OCI-LY1 (cell line): ENCODE data around the gene TBRG4.
A peak's percentile ranks its signal among the peaks of the same experiment; 100 is the strongest.

Experiments
- H2AFZ ChIP-seq: fragments of 200-600 bp; sonication (generic), shearing (Covaris generic); 2 replicates; pipeline ENCODE4 v1.6.0; 2014; ENCODE audit warnings: antibody characterized with exemption, mild to moderate bottlenecking, low read length
- H3F3A ChIP-seq: fragments of 200-600 bp; sonication (generic), shearing (Covaris generic); 2 replicates; pipeline ENCODE4 v1.6.0; 2014; ENCODE audit warnings: mild to moderate bottlenecking, antibody characterized with exemption, low read length, moderate library complexity; ENCODE audit not compliant: insufficient read depth
- H3K27ac ChIP-seq: fragments of 200-600 bp; sonication (generic); 2 replicates; pipeline ENCODE4 v1.5.1; 2014; ENCODE audit warnings: low read length, mixed run types, mild to moderate bottlenecking, low read depth; ENCODE audit not compliant: poor library complexity, severe bottlenecking
- H3K27me3 ChIP-seq: fragments of 200-600 bp; sonication (generic); 2 replicates; pipeline ENCODE4 v1.6.0; 2014; ENCODE audit warnings: antibody characterized with exemption, mild to moderate bottlenecking, low read length, moderate library complexity; ENCODE audit not compliant: insufficient read depth
- H3K36me3 ChIP-seq: fragments of 200-600 bp; sonication (generic); 2 replicates; pipeline ENCODE4 v1.6.1; 2014; ENCODE audit warnings: mild to moderate bottlenecking, antibody characterized with exemption, low read length, moderate library complexity, mixed read lengths; ENCODE audit not compliant: insufficient read depth
- H3K4me1 ChIP-seq: fragments of 200-600 bp; sonication (generic); 2 replicates; pipeline ENCODE4 v1.5.1; 2014; ENCODE audit warnings: mild to moderate bottlenecking, low read length, moderate library complexity; ENCODE audit not compliant: insufficient read depth, severe bottlenecking
- H3K4me2 ChIP-seq: fragments of 200-600 bp; sonication (generic), shearing (Covaris generic); 2 replicates; pipeline ENCODE4 v1.6.1; 2014; ENCODE audit warnings: low read length
- H3K4me3 ChIP-seq: fragments of 200-600 bp; sonication (generic); 2 replicates; pipeline ENCODE4 v1.5.1; 2014; ENCODE audit warnings: low read length, low read depth, mild to moderate bottlenecking, mixed read lengths; ENCODE audit not compliant: poor library complexity, severe bottlenecking
- H3K79me2 ChIP-seq: fragments of 200-600 bp; shearing (Covaris generic); 2 replicates; pipeline ENCODE4 v1.6.1; 2016; ENCODE audit warnings: mixed run types, low read length, mixed read lengths; ENCODE audit not compliant: insufficient read depth
- H3K9ac ChIP-seq: fragments of 200-600 bp; sonication (generic), shearing (Covaris generic); 2 replicates; pipeline ENCODE4 v1.6.1; 2014; ENCODE audit warnings: mild to moderate bottlenecking, low read length, mixed read lengths
- H3K9me2 ChIP-seq: fragments of 200-600 bp; sonication (generic), shearing (Covaris generic); 2 replicates; pipeline ENCODE4 v1.6.1; 2014; ENCODE audit warnings: low read depth, mild to moderate bottlenecking, low read length, mixed read lengths
- H3K9me3 ChIP-seq: fragments of 200-600 bp; shearing (Covaris generic); 2 replicates; pipeline ENCODE4 v1.6.1; 2014; ENCODE audit warnings: low read length, mixed read lengths
- H4K20me1 ChIP-seq: fragments of 200-600 bp; sonication (generic), shearing (Covaris generic); 2 replicates; pipeline ENCODE4 v1.6.0; 2016; ENCODE audit warnings: mild to moderate bottlenecking, low read length; ENCODE audit not compliant: insufficient read depth
- CTCF ChIP-seq: fragments of 200-600 bp; sonication (generic), shearing (Covaris generic); IDR thresholded peaks from 2 replicates; pipeline ENCODE4 v1.5.1; 2017; ENCODE audit warnings: mild to moderate bottlenecking, antibody characterized with exemption, low read length, moderate library complexity, mixed read lengths
- EZH2 ChIP-seq: fragments of 200-600 bp; sonication (generic), shearing (Covaris generic); IDR thresholded peaks from 2 replicates; pipeline ENCODE4 v1.8.0; 2017; ENCODE audit warnings: borderline replicate concordance, mixed run types, mild to moderate bottlenecking, antibody characterized with exemption, low read length, moderate library complexity, mixed read lengths

TBRG4 gene

DNA sequence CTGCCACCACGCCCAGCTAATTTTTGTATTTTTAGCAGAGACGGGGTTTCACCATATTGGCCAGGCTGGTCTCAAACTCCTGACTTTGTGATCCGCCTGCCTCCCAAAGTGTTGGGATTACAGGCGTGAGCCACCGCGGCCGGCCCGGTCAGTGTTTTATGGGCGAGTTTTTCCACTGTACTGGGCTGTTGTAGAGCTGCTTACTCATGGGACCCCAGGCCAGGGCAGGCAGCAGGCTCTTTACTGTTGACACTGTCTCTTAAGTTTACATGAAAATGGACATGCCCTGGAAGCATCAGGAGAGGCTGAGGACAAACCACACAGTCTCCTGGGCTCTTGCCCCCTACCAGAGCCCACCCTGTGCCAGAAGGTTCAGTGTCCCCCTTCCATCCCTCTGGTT lies 33.9 kb downstream of the TBRG4 start:
- Histone ChIP-seq H3K9me2 (no peaks in the 10 kb centered on the region), H4K20me1 (no peaks in the 10 kb centered on the region), H3K4me3 (no peak overlapping the region), H3K79me2 (no peaks in the 10 kb centered on the region), H3K36me3 (peaks cover 56% of the 10 kb centered on the region), H3K9ac (no peak overlapping the region), H3K9me3 (no peaks in the 10 kb centered on the region), H3K27me3 (no peaks in the 10 kb centered on the region), H3K27ac (no peak overlapping the region), H2AFZ (no peak overlapping the region), H3K4me1 (no peaks in the 10 kb centered on the region), H3F3A (0 out of 2 replicates have a peak, but pooled peaks cover 4% of the 10 kb centered on the region), H3K4me2 (no peak overlapping the region)
- TF ChIP-seq EZH2 (no peak), CTCF (no peak)

DNA sequence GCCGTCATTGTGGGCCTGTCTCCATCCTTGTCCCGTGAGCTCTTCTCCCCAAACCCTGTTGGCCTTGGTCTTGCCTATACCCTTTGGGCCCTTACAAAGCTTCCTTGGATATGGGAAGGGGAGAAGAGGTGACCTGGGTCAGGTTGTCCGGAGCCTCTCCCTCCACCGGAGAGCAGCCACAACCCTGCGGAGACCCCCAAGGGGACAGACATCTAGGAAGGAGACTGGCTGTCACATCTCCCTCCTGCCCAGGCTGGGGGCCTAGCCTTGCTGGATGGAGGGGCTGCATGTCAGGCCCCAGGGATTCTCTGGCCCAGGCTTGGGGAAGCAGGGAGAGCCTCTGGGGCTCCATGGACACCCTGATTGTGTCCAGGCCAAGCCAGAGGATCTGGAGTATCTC lies 34.6 kb downstream of the TBRG4 start:
- H3K4me1 ChIP-seq: no peaks in the 10 kb centered on the region
- no peaks in the 10 kb centered on the region for H3K9me3 ChIP-seq
- H3K79me2 ChIP-seq: no peaks in the 10 kb centered on the region
- no peak overlapping the region for H2AFZ ChIP-seq
- no peaks in the 10 kb centered on the region for H3K27me3 ChIP-seq
- H3K9ac ChIP-seq: no peak overlapping the region
- no peak overlapping the region for H3K4me2 ChIP-seq
- no peak overlapping the region for H3K4me3 ChIP-seq
- peaks cover 62% of the 10 kb centered on the region for H3K36me3 ChIP-seq
- H3K27ac ChIP-seq: peak overlapping the region; percentile 14
- H3F3A ChIP-seq: 0 out of 2 replicates have a peak, but pooled peaks cover 4% of the 10 kb centered on the region
- H4K20me1 ChIP-seq: no peaks in the 10 kb centered on the region
- TF ChIP-seq EZH2: no peak
- no peak for TF ChIP-seq CTCF
- H3K9me2 ChIP-seq: no peaks in the 10 kb centered on the region

DNA sequence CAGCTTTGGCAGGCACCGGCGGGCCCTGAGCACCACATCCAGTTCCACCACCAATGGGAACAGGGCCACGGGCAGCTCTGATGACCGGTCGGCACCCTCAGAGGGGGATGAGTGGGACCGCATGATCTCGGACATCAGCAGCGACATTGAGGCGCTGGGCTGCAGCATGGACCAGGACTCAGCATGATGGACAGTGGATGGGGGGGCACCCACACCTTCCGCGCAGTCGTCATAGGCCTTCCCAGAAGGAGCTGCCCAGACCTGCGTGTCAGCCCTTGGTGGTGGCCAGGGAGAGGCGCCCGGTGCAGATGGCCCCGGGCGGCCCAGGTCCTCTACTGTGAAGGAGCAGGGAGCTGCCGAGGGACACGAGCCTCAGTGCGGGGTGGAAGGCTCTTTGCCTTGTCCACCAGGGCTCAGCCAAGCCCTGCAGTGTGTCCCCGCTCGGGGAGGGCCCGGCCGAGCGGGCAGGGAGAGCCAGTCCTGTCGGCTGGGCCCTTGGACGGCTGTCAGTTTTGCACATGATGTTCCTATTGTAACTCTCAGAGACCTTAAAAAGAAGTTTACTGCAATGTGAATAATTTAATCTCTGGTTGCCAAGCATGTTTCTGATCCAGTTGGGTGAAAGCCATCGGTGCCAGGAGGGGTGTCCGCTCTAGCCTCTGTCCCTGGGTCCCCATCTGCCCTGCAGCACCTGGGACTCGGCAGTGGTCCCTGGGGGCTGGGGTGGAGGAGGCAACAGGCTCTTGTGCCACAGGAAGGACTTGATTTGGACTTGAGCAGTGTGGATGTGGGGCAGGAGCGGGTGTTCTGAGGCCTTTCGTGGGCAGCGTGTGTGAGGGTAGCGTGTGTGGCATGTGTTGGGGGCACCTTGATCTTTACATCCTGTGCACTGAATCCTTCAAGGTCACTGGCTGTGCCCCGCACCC lies 35.4 kb downstream of the TBRG4 start:
- H3K27ac ChIP-seq: no peak overlapping the region
- no peaks in the 10 kb centered on the region for H3K27me3 ChIP-seq
- no peaks in the 10 kb centered on the region for H3K4me1 ChIP-seq
- no peak overlapping the region for H3K4me2 ChIP-seq
- 0 out of 2 replicates have a peak, but pooled peaks cover 4% of the 10 kb centered on the region for H3F3A ChIP-seq
- TF ChIP-seq EZH2: no peak
- TF ChIP-seq CTCF: no peak
- H3K9me2 ChIP-seq: no peaks in the 10 kb centered on the region
- no peak overlapping the region for H3K9ac ChIP-seq
- no peaks in the 10 kb centered on the region for H3K9me3 ChIP-seq
- peaks cover 70% of the 10 kb centered on the region for H3K36me3 ChIP-seq
- H4K20me1 ChIP-seq: no peaks in the 10 kb centered on the region
- H3K79me2 ChIP-seq: no peaks in the 10 kb centered on the region
- H3K4me3 ChIP-seq: no peak overlapping the region
- no peak overlapping the region for H2AFZ ChIP-seq
